IMR-90 (cell line): ENCODE results near the gene PRKCB. TPM values are rescaled to one million over a fixed set of nuclear protein-coding genes. Genes with fewer than 3 reads are reported as not detected.

Experiments
- ATAC-seq: fragments of 200-7000 bp; cut with Tn5 transposase; 2 replicates; pipeline ENCODE4 v1.9.1; 2020; ENCODE audit warnings: low read depth, mild to moderate bottlenecking, moderate library complexity
- BruUV-seq: library from RNA; stranded (reverse); fragments of 400-500 nt; replicated peaks from 2 replicates; lab custom pipeline; 2021; lab: Mats Ljungman, UMichigan
- CTCF ChIA-PET: fragments of 300-600 bp; formaldehyde crosslinking; extraction: SDS; loops from one replicate; lab custom pipeline; 2021; ENCODE audit warnings: antibody characterized with exemption; lab: Yijun Ruan, JAX
- POLR2A ChIA-PET: fragments of 300-600 bp; sonication (Branson Sonifier 250); formaldehyde crosslinking; loops from one replicate; lab custom pipeline; 2022; ENCODE audit warnings: antibody characterized with exemption; ENCODE audit not compliant: unreplicated experiment; lab: Charles Lee
- DNase-seq: peaks from one replicate; pipeline ENCODE4 v3.0.0; 2013
- H2AFZ ChIP-seq: replicated peaks from 2 replicates; pipeline ENCODE3; 2013; ENCODE audit warnings: low read length, mild to moderate bottlenecking; ENCODE audit not compliant: poor library complexity
- H2AK5ac ChIP-seq: 2 replicates; pipeline ENCODE4 v1.6.1; 2013; ENCODE audit warnings: low read depth, low read length, inconsistent platforms
- H2AK9ac ChIP-seq: replicated peaks from 2 replicates; pipeline ENCODE3; 2013; ENCODE audit warnings: mild to moderate bottlenecking, low read depth, low read length, moderate library complexity; ENCODE audit not compliant: poor library complexity
- H2BK120ac ChIP-seq: 2 replicates; pipeline ENCODE4 v1.6.1; 2013; ENCODE audit warnings: low read depth, low read length, inconsistent platforms
- H2BK15ac ChIP-seq: 3 replicates; pipeline ENCODE4 v1.6.1; 2013; ENCODE audit warnings: low read depth, low read length, inconsistent platforms
- H2BK20ac ChIP-seq: 2 replicates; pipeline ENCODE4 v1.6.1; 2013; ENCODE audit warnings: low read depth, mild to moderate bottlenecking, inconsistent platforms, low read length, moderate library complexity
- H2BK5ac ChIP-seq: 2 replicates; pipeline ENCODE4 v1.6.1; 2013; ENCODE audit warnings: mild to moderate bottlenecking, low read depth, low read length, inconsistent platforms; ENCODE audit not compliant: poor library complexity, severe bottlenecking
- H3K14ac ChIP-seq: replicated peaks from 2 replicates; pipeline ENCODE4 v1.6.1; 2013; ENCODE audit warnings: low read depth, low read length, inconsistent platforms
- H3K18ac ChIP-seq: 2 replicates; pipeline ENCODE4 v1.6.1; 2013; ENCODE audit warnings: low read depth, low read length, control low read depth
- H3K23ac ChIP-seq: 2 replicates; pipeline ENCODE4 v1.6.1; 2013; ENCODE audit warnings: low read depth, low read length, inconsistent platforms
- H3K27ac ChIP-seq: 2 replicates; pipeline ENCODE4 v1.5.1; 2013; ENCODE audit warnings: mild to moderate bottlenecking, control low read depth, low read length; ENCODE audit not compliant: insufficient read depth
- H3K27me3 ChIP-seq: 2 replicates; pipeline ENCODE4 v1.6.1; 2013; ENCODE audit warnings: low read length; ENCODE audit not compliant: control insufficient read depth, insufficient read depth
- H3K36me3 ChIP-seq: 2 replicates; pipeline ENCODE4 v1.6.1; 2013; ENCODE audit warnings: low read length, mixed read lengths; ENCODE audit not compliant: control insufficient read depth, insufficient read depth
- H3K4ac ChIP-seq: 2 replicates; pipeline ENCODE4 v1.6.1; 2013; ENCODE audit warnings: low read depth, low read length, inconsistent platforms
- H3K4me1 ChIP-seq: 2 replicates; pipeline ENCODE4 v1.6.1; 2013; ENCODE audit warnings: low read length, mixed read lengths; ENCODE audit not compliant: control insufficient read depth, insufficient read depth
- H3K4me2 ChIP-seq: 2 replicates; pipeline ENCODE4 v1.6.1; 2013; ENCODE audit warnings: low read depth, mild to moderate bottlenecking, control low read depth, low read length, moderate library complexity
- H3K4me3 ChIP-seq: 2 replicates; pipeline ENCODE4 v1.5.1; 2013; ENCODE audit warnings: low read depth, mild to moderate bottlenecking, control low read depth, low read length, moderate library complexity; ENCODE audit not compliant: insufficient read depth
- H3K56ac ChIP-seq: 2 replicates; pipeline ENCODE4 v1.6.1; 2013; ENCODE audit warnings: low read length, inconsistent platforms; ENCODE audit not compliant: insufficient read depth; ENCODE audit errors: extremely low read depth
- H3K79me1 ChIP-seq, 2 experiments: 2 replicates each; pipeline ENCODE4 v1.6.1; 2013; ENCODE audit warnings: low read length in 2 of 2, inconsistent platforms in 1 of 2, low read depth in 1 of 2
- H3K9ac ChIP-seq: 2 replicates; pipeline ENCODE4 v1.6.1; 2013; ENCODE audit warnings: low read depth, low read length, control low read depth
- H3K9me1 ChIP-seq: 2 replicates; pipeline ENCODE4 v1.6.1; 2013; ENCODE audit warnings: low read length, inconsistent platforms; ENCODE audit not compliant: insufficient read depth
- H3K9me3 ChIP-seq: 2 replicates; pipeline ENCODE4 v1.6.1; 2013; ENCODE audit warnings: low read length; ENCODE audit not compliant: control insufficient read depth, insufficient read depth
- H4K20me1 ChIP-seq: 2 replicates; pipeline ENCODE4 v1.6.1; 2013; ENCODE audit warnings: low read length, inconsistent platforms; ENCODE audit not compliant: insufficient read depth
- H4K5ac ChIP-seq: 2 replicates; pipeline ENCODE4 v1.6.1; 2013; ENCODE audit warnings: mild to moderate bottlenecking, low read depth, low read length, control low read depth
- H4K8ac ChIP-seq, 2 experiments: 2 replicates each; pipeline ENCODE4 v1.6.1; 2013; ENCODE audit warnings: low read depth in 2 of 2, low read length in 2 of 2, control low read depth in 1 of 2, inconsistent platforms in 1 of 2
- H4K91ac ChIP-seq: 2 replicates; pipeline ENCODE4 v1.6.1; 2013; ENCODE audit warnings: low read depth, low read length, inconsistent platforms; ENCODE audit not compliant: insufficient read depth
- BHLHE40 ChIP-seq: fragments of 150-350 bp; IDR thresholded peaks from 2 replicates; pipeline ENCODE4 v1.6.1; 2016; ENCODE audit warnings: mild to moderate bottlenecking, low read depth, low read length
- CTCF ChIP-seq: conservative IDR thresholded peaks from 2 replicates; pipeline ENCODE4 v1.5.1; 2012; ENCODE audit warnings: mild to moderate bottlenecking, low read depth, low read length, improper control_type of control experiment
- ELK1 ChIP-seq: fragments of 150-350 bp; IDR thresholded peaks from 2 replicates; pipeline ENCODE4 v1.6.1; 2016; ENCODE audit warnings: low read depth, mild to moderate bottlenecking, low read length, moderate library complexity, borderline replicate concordance
- MAFK ChIP-seq: IDR thresholded peaks from 2 replicates; pipeline ENCODE4 v1.6.1; 2012; ENCODE audit warnings: low read depth, low read length, improper control_type of control experiment
- NFE2L2 ChIP-seq: fragments of 150-350 bp; IDR thresholded peaks from 2 replicates; pipeline ENCODE4 v1.6.1; 2016; ENCODE audit warnings: low read depth, mild to moderate bottlenecking, low read length
- POLR2A ChIP-seq: IDR thresholded peaks from 2 replicates; pipeline ENCODE4 v1.6.1; 2012; ENCODE audit warnings: mild to moderate bottlenecking, low read depth, low read length
- RAD21 ChIP-seq: IDR thresholded peaks from 2 replicates; pipeline ENCODE4 v1.6.1; 2012; ENCODE audit warnings: low read length, improper control_type of control experiment
- RCOR1 ChIP-seq: IDR thresholded peaks from 2 replicates; pipeline ENCODE4 v1.6.1; 2012; ENCODE audit warnings: mild to moderate bottlenecking, low read length, improper control_type of control experiment; ENCODE audit not compliant: insufficient replicate concordance
- SMC3 ChIP-seq: fragments of 150-350 bp; IDR thresholded peaks from 2 replicates; pipeline ENCODE4 v1.6.1; 2016; ENCODE audit warnings: low read depth, mild to moderate bottlenecking, antibody characterized with exemption, low read length, moderate library complexity
- USF2 ChIP-seq: fragments of 150-350 bp; IDR thresholded peaks from 2 replicates; pipeline ENCODE4 v1.6.1; 2017; ENCODE audit warnings: mild to moderate bottlenecking, antibody characterized with exemption, low read length, low read depth
- WGBS, 2 experiments: methylation state at CpG; one replicate each; pipeline versions ENCODE4 v1.1.5 to v1.1.7; 2013; ENCODE audit warnings: missing lambda C conversion rate in 2 of 2; ENCODE audit not compliant: insufficient read length in 1 of 2; ENCODE audit errors: extremely low coverage in 2 of 2; 5-methylcytosine and 5-hydroxymethylcytosine counted together
- dilution Hi-C: fragments of 300-500 bp; cut with HindIII; formaldehyde crosslinking; loops from one replicate; pipeline ENCODE4 v1.14.3; 2018; ENCODE audit warnings: low sequenced_read_pairs; ENCODE audit not compliant: unreplicated experiment
- in situ Hi-C: fragments of 300-500 bp; cut with MboI; formaldehyde crosslinking; loops from 3 replicates; pipeline ENCODE4 v1.14.3; 2019; ENCODE audit warnings: low sequenced_read_pairs, inconsistent platforms, mixed read lengths
- intact Hi-C: fragments of 100-400 bp; cut with micrococcal nuclease; formaldehyde crosslinking; loops from 2 replicates; pipeline ENCODE4 v1.10.0; 2022
- polyA plus RNA-seq, 3 experiments: library from polyadenylated mRNA; depleted of rRNA; stranded (reverse); fragments of >200 nt; gene quantifications; 2 replicates each; pipeline ENCODE4 v1.2.3, GENCODE V29; 2012; ENCODE audit warnings: low replicate concordance in 1 of 3
- total RNA-seq: library from RNA; depleted of rRNA; stranded (reverse); fragments of >200 nt; gene quantifications from 2 replicates; pipeline ENCODE4 v1.2.3, GENCODE V29; 2012

The PRKCB gene
- total and polyA plus RNA-seq, 2 of the 4 experiments (the other 2 are of a cell fraction) = under 0.01 TPM; not detected in 1

- dilution Hi-C loops (no loop called here), intact Hi-C loops (no loop called here), in situ Hi-C loops (no loop called here)
- Histone ChIP-seq H3K27me3 (no peaks in the 10 kb centered on the region), H3K36me3 (no peaks in the 10 kb centered on the region), H2AK9ac (no peak overlapping the region), H3K9me3 (no peaks in the 10 kb centered on the region), H3K9me1 (no peaks in the 10 kb centered on the region), H3K4me1 (no peaks in the 10 kb centered on the region), H4K20me1 (no peaks in the 10 kb centered on the region), H3K14ac (no peak overlapping the region), H3K79me1 (no peaks in the 10 kb centered on the region), H2AK5ac (no peak overlapping the region), H2BK15ac (no peak overlapping the region), H3K9ac (no peak overlapping the region), H4K8ac (no peak overlapping the region), H4K5ac (no peak overlapping the region), H3K4me3 (no peak overlapping the region), H3K4ac (no peak overlapping the region), H3K56ac (no peak overlapping the region), H2BK20ac (no peak overlapping the region), H2BK120ac (no peak overlapping the region), H3K23ac (no peak overlapping the region), H3K4me2 (no peak overlapping the region), H4K91ac (no peak overlapping the region), H3K18ac (no peak overlapping the region), H2AFZ (no peak overlapping the region), H2BK5ac (no peak overlapping the region), H3K27ac (no peak overlapping the region)
- ATAC-seq (no peak), DNase-seq (no peak)
- TF ChIP-seq ELK1 (no peak), RAD21 (no peak), MAFK (no peak), SMC3 (no peak), NFE2L2 (no peak), BHLHE40 (no peak), USF2 (no peak), POLR2A (no peak), RCOR1 (no peak), CTCF (no peak)
- CTCF ChIA-PET = no interaction called here
- 60% methylated on average over 1 of the region's 2 CpGs; no CpG with 5 or more reads in 1 of the 2 experiments for WGBS, 2 experiments
- POLR2A ChIA-PET = no interaction called here
- no TSS peak for BruUV-seq
Observed at GRCh38 chr16:23931199-23931598, 95.4 kb downstream of the PRKCB start.
